Activated T-helper 2 cell treated with anti-CD3 and anti-CD28 coated beads, Interferon-gamma antibody, Interleukin-2, Interleukin-4, amounts not matched to agents 10 μg/mL and 5 μg/mL and 100 μg/mL, durations not matched to agents 14 hours and 24 hours and 36 hours (primary cell): Measurements from ENCODE around the gene IL1R2. TPM values are rescaled to one million over a fixed set of nuclear protein-coding genes. Genes with fewer than 3 reads are reported as not detected.

Experiments used
- DNase-seq: peaks from one replicate; pipeline ENCODE4 v3.0.0; 2021; ENCODE audit warnings: low spot score
- H3K27ac Mint-ChIP-seq: one replicate; pipeline ENCODE4 v1.8.0; 2021; ENCODE audit warnings: mixed read lengths
- H3K27me3 Mint-ChIP-seq: one replicate; pipeline ENCODE4 v1.8.0; 2021; ENCODE audit warnings: low read depth, mixed read lengths
- H3K36me3 Mint-ChIP-seq: one replicate; pipeline ENCODE4 v1.8.0; 2021; ENCODE audit warnings: low read depth, mixed read lengths
- H3K4me1 Mint-ChIP-seq: one replicate; pipeline ENCODE4 v1.8.0; 2021; ENCODE audit warnings: low read depth, mixed read lengths
- H3K4me3 Mint-ChIP-seq: one replicate; pipeline ENCODE4 v1.8.0; 2021; ENCODE audit warnings: low read depth, mild to moderate bottlenecking, moderate library complexity, mixed read lengths
- H3K9me3 Mint-ChIP-seq: one replicate; pipeline ENCODE4 v1.8.0; 2021; ENCODE audit warnings: mixed read lengths
- intact Hi-C: fragments of 100-400 bp; cut with micrococcal nuclease; formaldehyde crosslinking; loops from one replicate; pipeline ENCODE4 v1.15.1; 2023
- total RNA-seq: library from RNA; stranded (reverse); gene quantifications from 2 replicates; pipeline ENCODE4 v1.2.3, GENCODE V29; 2022

IL1R2 gene
- total RNA-seq, 1 donor from 2014 or later = 1.8 TPM

GRCh38 chr2:102046135-102046986 lies 54.6 kb downstream of the IL1R2 start:
- DNase-seq = no peak
- peaks cover 13% of the 10 kb centered on the region for H3K4me1 Mint-ChIP-seq
- peaks cover 37% of the 10 kb centered on the region for H3K27me3 Mint-ChIP-seq
- no peak overlapping the region for H3K27ac Mint-ChIP-seq
- H3K36me3 Mint-ChIP-seq = no peaks in the 10 kb centered on the region
- no peak overlapping the region for H3K4me3 Mint-ChIP-seq
- H3K9me3 Mint-ChIP-seq = no peaks in the 10 kb centered on the region
- intact Hi-C loops = no loop called here

- no peak for DNase-seq
- intact Hi-C loops = no loop called here
- no peak overlapping the region for H3K27ac Mint-ChIP-seq
- H3K9me3 Mint-ChIP-seq = no peaks in the 10 kb centered on the region
- peaks cover 4% of the 10 kb centered on the region for H3K4me1 Mint-ChIP-seq
- H3K36me3 Mint-ChIP-seq = no peaks in the 10 kb centered on the region
- H3K27me3 Mint-ChIP-seq = peaks cover 27% of the 10 kb centered on the region
- H3K4me3 Mint-ChIP-seq = no peak overlapping the region
Observed at GRCh38 chr2:102048465-102048864, 56.7 kb downstream of the IL1R2 start.

GRCh38 chr2:102049756-102050443 lies 58.1 kb downstream of the IL1R2 start:
- no peaks in the 10 kb centered on the region for H3K9me3 Mint-ChIP-seq
- DNase-seq = no peak
- no peak overlapping the region for H3K27ac Mint-ChIP-seq
- H3K4me3 Mint-ChIP-seq = no peak overlapping the region
- no peaks in the 10 kb centered on the region for H3K4me1 Mint-ChIP-seq
- no peaks in the 10 kb centered on the region for H3K36me3 Mint-ChIP-seq
- intact Hi-C loops = no loop called here
- H3K27me3 Mint-ChIP-seq = peaks cover 19% of the 10 kb centered on the region

GRCh38 chr2:102050854-102051391 lies 59.2 kb downstream of the IL1R2 start:
- Mint-ChIP-seq H3K27ac (no peak overlapping the region), H3K27me3 (peaks cover 18% of the 10 kb centered on the region), H3K9me3 (no peaks in the 10 kb centered on the region), H3K36me3 (no peaks in the 10 kb centered on the region), H3K4me1 (no peaks in the 10 kb centered on the region), H3K4me3 (no peak overlapping the region)
- intact Hi-C loops = no loop called here
- DNase-seq = no peak

GRCh38 chr2:102051692-102052277 lies 60.0 kb downstream of the IL1R2 start:
- H3K36me3 Mint-ChIP-seq = no peaks in the 10 kb centered on the region
- H3K27me3 Mint-ChIP-seq = peaks cover 11% of the 10 kb centered on the region
- intact Hi-C loops = no loop called here
- no peak overlapping the region for H3K4me3 Mint-ChIP-seq
- H3K4me1 Mint-ChIP-seq = no peaks in the 10 kb centered on the region
- no peaks in the 10 kb centered on the region for H3K9me3 Mint-ChIP-seq
- no peak overlapping the region for H3K27ac Mint-ChIP-seq
- DNase-seq = no peak

- Mint-ChIP-seq H3K36me3 (no peaks in the 10 kb centered on the region), H3K4me3 (no peak overlapping the region), H3K27ac (no peak overlapping the region), H3K4me1 (no peaks in the 10 kb centered on the region), H3K9me3 (no peaks in the 10 kb centered on the region), H3K27me3 (peaks cover 7% of the 10 kb centered on the region)
- intact Hi-C loops = no loop called here
- no peak for DNase-seq
Observed at GRCh38 chr2:102052365-102052764, 60.6 kb downstream of the IL1R2 start.

GRCh38 chr2:102053096-102053495 lies 61.3 kb downstream of the IL1R2 start:
- peaks cover 5% of the 10 kb centered on the region for H3K27me3 Mint-ChIP-seq
- intact Hi-C loops = no loop called here
- H3K4me1 Mint-ChIP-seq = no peaks in the 10 kb centered on the region
- no peak for DNase-seq
- no peak overlapping the region for H3K4me3 Mint-ChIP-seq
- no peak overlapping the region for H3K27ac Mint-ChIP-seq
- H3K9me3 Mint-ChIP-seq = no peaks in the 10 kb centered on the region
- H3K36me3 Mint-ChIP-seq = no peaks in the 10 kb centered on the region

GRCh38 chr2:102055346-102055990 lies 63.7 kb downstream of the IL1R2 start:
- H3K36me3 Mint-ChIP-seq = no peaks in the 10 kb centered on the region
- H3K9me3 Mint-ChIP-seq = no peaks in the 10 kb centered on the region
- intact Hi-C loops = no loop called here
- peaks cover 5% of the 10 kb centered on the region for H3K27me3 Mint-ChIP-seq
- no peak overlapping the region for H3K4me3 Mint-ChIP-seq
- no peak for DNase-seq
- H3K27ac Mint-ChIP-seq = no peak overlapping the region
- no peaks in the 10 kb centered on the region for H3K4me1 Mint-ChIP-seq

- no peak for DNase-seq
- intact Hi-C loops = no loop called here
- no peaks in the 10 kb centered on the region for H3K36me3 Mint-ChIP-seq
- no peaks in the 10 kb centered on the region for H3K4me1 Mint-ChIP-seq
- no peaks in the 10 kb centered on the region for H3K9me3 Mint-ChIP-seq
- peaks cover 5% of the 10 kb centered on the region for H3K27me3 Mint-ChIP-seq
- no peak overlapping the region for H3K4me3 Mint-ChIP-seq
- no peak overlapping the region for H3K27ac Mint-ChIP-seq
Observed at GRCh38 chr2:102056079-102056581, 64.4 kb downstream of the IL1R2 start.

- Mint-ChIP-seq H3K9me3 (no peaks in the 10 kb centered on the region), H3K36me3 (no peaks in the 10 kb centered on the region), H3K27ac (no peak overlapping the region), H3K4me3 (no peak overlapping the region), H3K27me3 (peaks cover 5% of the 10 kb centered on the region), H3K4me1 (peaks cover 8% of the 10 kb centered on the region)
- no peak for DNase-seq
- intact Hi-C loops = no loop called here
Observed at GRCh38 chr2:102057502-102058292, 65.9 kb downstream of the IL1R2 start.

- no peaks in the 10 kb centered on the region for H3K36me3 Mint-ChIP-seq
- peaks cover 15% of the 10 kb centered on the region for H3K4me1 Mint-ChIP-seq
- no peak overlapping the region for H3K27ac Mint-ChIP-seq
- intact Hi-C loops = no loop called here
- DNase-seq = no peak
- no peaks in the 10 kb centered on the region for H3K9me3 Mint-ChIP-seq
- H3K27me3 Mint-ChIP-seq = peaks cover 2% of the 10 kb centered on the region
- no peak overlapping the region for H3K4me3 Mint-ChIP-seq
Observed at GRCh38 chr2:102058293-102058833, 66.6 kb downstream of the IL1R2 start.

- H3K4me1 Mint-ChIP-seq = peaks cover 20% of the 10 kb centered on the region
- no peak for DNase-seq
- no peak overlapping the region for H3K27ac Mint-ChIP-seq
- intact Hi-C loops = no loop called here
- H3K4me3 Mint-ChIP-seq = no peak overlapping the region
- H3K27me3 Mint-ChIP-seq = peaks cover 2% of the 10 kb centered on the region
- no peaks in the 10 kb centered on the region for H3K36me3 Mint-ChIP-seq
- no peaks in the 10 kb centered on the region for H3K9me3 Mint-ChIP-seq
Observed at GRCh38 chr2:102059151-102059550, 67.4 kb downstream of the IL1R2 start.
